Measurements from ENCODE around the gene ERG28. TPM values are rescaled to one million over a fixed set of nuclear protein-coding genes. Genes with fewer than 3 reads are reported as not detected.

Gene ERG28
- total and polyA plus RNA-seq, 2 experiments from 2014 or later, result 27.9 to 95.1 TPM

- TF ChIP-seq, protein P1, sequence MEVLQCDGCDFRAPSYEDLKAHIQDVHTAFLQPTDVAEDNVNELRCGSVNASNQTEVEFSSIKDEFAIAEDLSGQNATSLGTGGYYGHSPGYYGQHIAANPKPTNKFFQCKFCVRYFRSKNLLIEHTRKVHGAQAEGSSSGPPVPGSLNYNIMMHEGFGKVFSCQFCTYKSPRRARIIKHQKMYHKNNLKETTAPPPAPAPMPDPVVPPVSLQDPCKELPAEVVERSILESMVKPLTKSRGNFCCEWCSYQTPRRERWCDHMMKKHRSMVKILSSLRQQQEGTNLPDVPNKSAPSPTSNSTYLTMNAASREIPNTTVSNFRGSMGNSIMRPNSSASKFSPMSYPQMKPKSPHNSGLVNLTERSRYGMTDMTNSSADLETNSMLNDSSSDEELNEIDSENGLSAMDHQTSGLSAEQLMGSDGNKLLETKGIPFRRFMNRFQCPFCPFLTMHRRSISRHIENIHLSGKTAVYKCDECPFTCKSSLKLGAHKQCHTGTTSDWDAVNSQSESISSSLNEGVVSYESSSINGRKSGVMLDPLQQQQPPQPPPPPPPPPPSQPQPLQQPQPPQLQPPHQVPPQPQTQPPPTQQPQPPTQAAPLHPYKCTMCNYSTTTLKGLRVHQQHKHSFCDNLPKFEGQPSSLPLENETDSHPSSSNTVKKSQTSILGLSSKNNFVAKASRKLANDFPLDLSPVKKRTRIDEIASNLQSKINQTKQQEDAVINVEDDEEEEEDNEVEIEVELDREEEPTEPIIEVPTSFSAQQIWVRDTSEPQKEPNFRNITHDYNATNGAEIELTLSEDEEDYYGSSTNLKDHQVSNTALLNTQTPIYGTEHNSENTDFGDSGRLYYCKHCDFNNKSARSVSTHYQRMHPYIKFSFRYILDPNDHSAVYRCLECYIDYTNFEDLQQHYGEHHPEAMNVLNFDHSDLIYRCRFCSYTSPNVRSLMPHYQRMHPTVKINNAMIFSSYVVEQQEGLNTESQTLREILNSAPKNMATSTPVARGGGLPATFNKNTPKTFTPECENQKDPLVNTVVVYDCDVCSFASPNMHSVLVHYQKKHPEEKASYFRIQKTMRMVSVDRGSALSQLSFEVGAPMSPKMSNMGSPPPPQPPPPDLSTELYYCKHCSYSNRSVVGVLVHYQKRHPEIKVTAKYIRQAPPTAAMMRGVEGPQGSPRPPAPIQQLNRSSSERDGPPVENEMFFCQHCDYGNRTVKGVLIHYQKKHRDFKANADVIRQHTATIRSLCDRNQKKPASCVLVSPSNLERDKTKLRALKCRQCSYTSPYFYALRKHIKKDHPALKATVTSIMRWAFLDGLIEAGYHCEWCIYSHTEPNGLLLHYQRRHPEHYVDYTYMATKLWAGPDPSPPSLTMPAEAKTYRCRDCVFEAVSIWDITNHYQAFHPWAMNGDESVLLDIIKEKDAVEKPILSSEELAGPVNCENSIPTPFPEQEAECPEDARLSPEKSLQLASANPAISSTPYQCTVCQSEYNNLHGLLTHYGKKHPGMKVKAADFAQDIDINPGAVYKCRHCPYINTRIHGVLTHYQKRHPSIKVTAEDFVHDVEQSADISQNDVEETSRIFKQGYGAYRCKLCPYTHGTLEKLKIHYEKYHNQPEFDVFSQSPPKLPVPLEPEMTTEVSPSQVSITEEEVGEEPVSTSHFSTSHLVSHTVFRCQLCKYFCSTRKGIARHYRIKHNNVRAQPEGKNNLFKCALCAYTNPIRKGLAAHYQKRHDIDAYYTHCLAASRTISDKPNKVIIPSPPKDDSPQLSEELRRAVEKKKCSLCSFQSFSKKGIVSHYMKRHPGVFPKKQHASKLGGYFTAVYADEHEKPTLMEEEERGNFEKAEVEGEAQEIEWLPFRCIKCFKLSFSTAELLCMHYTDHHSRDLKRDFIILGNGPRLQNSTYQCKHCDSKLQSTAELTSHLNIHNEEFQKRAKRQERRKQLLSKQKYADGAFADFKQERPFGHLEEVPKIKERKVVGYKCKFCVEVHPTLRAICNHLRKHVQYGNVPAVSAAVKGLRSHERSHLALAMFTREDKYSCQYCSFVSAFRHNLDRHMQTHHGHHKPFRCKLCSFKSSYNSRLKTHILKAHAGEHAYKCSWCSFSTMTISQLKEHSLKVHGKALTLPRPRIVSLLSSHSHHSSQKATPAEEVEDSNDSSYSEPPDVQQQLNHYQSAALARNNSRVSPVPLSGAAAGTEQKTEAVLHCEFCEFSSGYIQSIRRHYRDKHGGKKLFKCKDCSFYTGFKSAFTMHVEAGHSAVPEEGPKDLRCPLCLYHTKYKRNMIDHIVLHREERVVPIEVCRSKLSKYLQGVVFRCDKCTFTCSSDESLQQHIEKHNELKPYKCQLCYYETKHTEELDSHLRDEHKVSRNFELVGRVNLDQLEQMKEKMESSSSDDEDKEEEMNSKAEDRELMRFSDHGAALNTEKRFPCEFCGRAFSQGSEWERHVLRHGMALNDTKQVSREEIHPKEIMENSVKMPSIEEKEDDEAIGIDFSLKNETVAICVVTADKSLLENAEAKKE (CRISPR knock-in tag; IDR thresholded peaks at IDR 0.05), result no peak
- TF ChIP-seq EZH2phosphoT487 (IDR thresholded peaks at IDR 0.05; ENCODE audit: unreplicated experiment) (no peak), REST (IDR thresholded peaks at IDR 0.05; ENCODE audit: unreplicated experiment) (no peak), NANOG (IDR thresholded peaks at IDR 0.05; ENCODE audit: borderline replicate concordance) (no peak), STAT1 (IDR thresholded peaks at IDR 0.05; ENCODE audit: unreplicated experiment) (no peak), CREB1 (CRISPR knock-in tag; IDR thresholded peaks at IDR 0.05; ENCODE audit: low read depth) (no peak), JUNB (IDR thresholded peaks at IDR 0.05; ENCODE audit: unreplicated experiment) (no peak), POLR2AphosphoS5 (IDR thresholded peaks at IDR 0.05; ENCODE audit: low read depth) (no peak), ZNF114 (CRISPR knock-in tag; IDR thresholded peaks at IDR 0.05) (no peak)
- TF ChIP-seq, protein P2, sequence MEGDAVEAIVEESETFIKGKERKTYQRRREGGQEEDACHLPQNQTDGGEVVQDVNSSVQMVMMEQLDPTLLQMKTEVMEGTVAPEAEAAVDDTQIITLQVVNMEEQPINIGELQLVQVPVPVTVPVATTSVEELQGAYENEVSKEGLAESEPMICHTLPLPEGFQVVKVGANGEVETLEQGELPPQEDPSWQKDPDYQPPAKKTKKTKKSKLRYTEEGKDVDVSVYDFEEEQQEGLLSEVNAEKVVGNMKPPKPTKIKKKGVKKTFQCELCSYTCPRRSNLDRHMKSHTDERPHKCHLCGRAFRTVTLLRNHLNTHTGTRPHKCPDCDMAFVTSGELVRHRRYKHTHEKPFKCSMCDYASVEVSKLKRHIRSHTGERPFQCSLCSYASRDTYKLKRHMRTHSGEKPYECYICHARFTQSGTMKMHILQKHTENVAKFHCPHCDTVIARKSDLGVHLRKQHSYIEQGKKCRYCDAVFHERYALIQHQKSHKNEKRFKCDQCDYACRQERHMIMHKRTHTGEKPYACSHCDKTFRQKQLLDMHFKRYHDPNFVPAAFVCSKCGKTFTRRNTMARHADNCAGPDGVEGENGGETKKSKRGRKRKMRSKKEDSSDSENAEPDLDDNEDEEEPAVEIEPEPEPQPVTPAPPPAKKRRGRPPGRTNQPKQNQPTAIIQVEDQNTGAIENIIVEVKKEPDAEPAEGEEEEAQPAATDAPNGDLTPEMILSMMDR (conservative IDR thresholded peaks at IDR 0.05; ENCODE audit: low read depth in 2 of 2), result no peak
- TF ChIP-seq, protein P3, sequence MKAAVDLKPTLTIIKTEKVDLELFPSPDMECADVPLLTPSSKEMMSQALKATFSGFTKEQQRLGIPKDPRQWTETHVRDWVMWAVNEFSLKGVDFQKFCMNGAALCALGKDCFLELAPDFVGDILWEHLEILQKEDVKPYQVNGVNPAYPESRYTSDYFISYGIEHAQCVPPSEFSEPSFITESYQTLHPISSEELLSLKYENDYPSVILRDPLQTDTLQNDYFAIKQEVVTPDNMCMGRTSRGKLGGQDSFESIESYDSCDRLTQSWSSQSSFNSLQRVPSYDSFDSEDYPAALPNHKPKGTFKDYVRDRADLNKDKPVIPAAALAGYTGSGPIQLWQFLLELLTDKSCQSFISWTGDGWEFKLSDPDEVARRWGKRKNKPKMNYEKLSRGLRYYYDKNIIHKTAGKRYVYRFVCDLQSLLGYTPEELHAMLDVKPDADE (IDR thresholded peaks at IDR 0.05), result no peak
Measured at GRCh38 chr14:75650253-75651058, 10.2 kb downstream of the ERG28 start (continued).

Measured in GM23338 (cell line).